OCI-LY1 (cell line): ENCODE data around the gene MRPL40.

ENCODE experiments used
- EZH2 ChIP-seq: fragments of 200-600 bp; sonication (generic), shearing (Covaris generic); IDR thresholded peaks from 2 replicates; pipeline ENCODE4 v1.8.0; 2017; ENCODE audit warnings: borderline replicate concordance, mixed run types, mild to moderate bottlenecking, antibody characterized with exemption, low read length, moderate library complexity, mixed read lengths
- TF ChIP-seq, protein P1 (sequence below): fragments of 200-600 bp; sonication (generic), shearing (Covaris generic); IDR thresholded peaks from 2 replicates; pipeline ENCODE4 v1.5.1; 2017; ENCODE audit warnings: mild to moderate bottlenecking, antibody characterized with exemption, low read length, moderate library complexity, mixed read lengths

- TF ChIP-seq, protein P1, sequence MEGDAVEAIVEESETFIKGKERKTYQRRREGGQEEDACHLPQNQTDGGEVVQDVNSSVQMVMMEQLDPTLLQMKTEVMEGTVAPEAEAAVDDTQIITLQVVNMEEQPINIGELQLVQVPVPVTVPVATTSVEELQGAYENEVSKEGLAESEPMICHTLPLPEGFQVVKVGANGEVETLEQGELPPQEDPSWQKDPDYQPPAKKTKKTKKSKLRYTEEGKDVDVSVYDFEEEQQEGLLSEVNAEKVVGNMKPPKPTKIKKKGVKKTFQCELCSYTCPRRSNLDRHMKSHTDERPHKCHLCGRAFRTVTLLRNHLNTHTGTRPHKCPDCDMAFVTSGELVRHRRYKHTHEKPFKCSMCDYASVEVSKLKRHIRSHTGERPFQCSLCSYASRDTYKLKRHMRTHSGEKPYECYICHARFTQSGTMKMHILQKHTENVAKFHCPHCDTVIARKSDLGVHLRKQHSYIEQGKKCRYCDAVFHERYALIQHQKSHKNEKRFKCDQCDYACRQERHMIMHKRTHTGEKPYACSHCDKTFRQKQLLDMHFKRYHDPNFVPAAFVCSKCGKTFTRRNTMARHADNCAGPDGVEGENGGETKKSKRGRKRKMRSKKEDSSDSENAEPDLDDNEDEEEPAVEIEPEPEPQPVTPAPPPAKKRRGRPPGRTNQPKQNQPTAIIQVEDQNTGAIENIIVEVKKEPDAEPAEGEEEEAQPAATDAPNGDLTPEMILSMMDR: no peak
- TF ChIP-seq EZH2: no peak
Observed at GRCh38 chr22:19406846-19407245, 25.5 kb upstream of the MRPL40 start.
